GM19468 (cell line): ENCODE results near the gene GP5.

ENCODE experiments used
- ATAC-seq: cut with Tn5 transposase; IDR thresholded peaks from one replicate; pipeline ENCODE4 v1.9.1; 2021; ENCODE audit warnings: mild to moderate bottlenecking, moderate library complexity, moderate number of reproducible peaks; ENCODE audit not compliant: unreplicated experiment; ENCODE audit errors: extremely low read depth

Gene GP5, protein sequence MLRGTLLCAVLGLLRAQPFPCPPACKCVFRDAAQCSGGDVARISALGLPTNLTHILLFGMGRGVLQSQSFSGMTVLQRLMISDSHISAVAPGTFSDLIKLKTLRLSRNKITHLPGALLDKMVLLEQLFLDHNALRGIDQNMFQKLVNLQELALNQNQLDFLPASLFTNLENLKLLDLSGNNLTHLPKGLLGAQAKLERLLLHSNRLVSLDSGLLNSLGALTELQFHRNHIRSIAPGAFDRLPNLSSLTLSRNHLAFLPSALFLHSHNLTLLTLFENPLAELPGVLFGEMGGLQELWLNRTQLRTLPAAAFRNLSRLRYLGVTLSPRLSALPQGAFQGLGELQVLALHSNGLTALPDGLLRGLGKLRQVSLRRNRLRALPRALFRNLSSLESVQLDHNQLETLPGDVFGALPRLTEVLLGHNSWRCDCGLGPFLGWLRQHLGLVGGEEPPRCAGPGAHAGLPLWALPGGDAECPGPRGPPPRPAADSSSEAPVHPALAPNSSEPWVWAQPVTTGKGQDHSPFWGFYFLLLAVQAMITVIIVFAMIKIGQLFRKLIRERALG

GRCh38 chr3:194399166-194399565 is at the start of gene GP5:
TSS of gene GP5 (minus strand) at chr3:194399266. CDS start at chr3:194398282, 984 bp downstream.
- no peak for ATAC-seq

GRCh38 chr3:194447657-194448056 is 48.6 kb upstream of the GP5 start:
- ATAC-seq: no peak

DNA sequence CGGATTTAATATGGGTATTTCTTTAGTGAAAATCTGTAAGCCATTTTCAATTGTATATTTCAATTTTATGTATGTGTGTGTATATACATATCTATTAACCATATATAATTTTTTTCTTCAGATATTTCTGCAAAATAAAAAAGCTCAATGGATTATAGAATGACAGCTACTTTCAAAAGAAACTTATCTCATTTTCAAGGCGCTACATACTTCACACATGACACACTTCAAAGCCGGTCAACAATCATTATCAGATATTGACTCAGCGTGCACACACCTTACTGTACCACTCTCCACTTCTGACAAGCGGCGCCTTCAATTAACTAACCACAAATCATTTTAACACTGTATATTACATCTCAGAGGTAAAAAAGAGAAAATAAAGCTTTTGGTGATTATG is 48.1 kb upstream of the GP5 start:
- no peak for ATAC-seq

- no peak for ATAC-seq
Measured at GRCh38 chr3:194446754-194447153, 47.7 kb upstream of the GP5 start.

DNA sequence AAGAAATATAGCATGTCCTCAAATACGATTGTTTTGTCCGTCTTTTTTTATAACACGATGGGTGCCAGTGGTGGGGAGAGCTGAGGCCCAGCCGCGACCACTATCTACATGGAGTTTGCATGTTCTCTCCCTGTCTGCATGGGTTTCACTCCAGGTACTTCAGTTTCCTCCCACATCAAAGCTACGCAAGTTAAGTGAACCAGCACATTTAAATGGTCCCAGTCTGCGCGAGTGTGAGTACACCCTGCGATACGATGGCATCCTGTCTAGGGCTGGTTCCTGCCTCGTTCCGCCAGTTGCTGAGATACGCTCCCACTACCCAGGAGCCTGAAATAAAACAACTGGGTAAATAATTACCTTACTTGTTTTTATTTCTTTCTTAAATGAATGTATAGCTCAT is 47.1 kb upstream of the GP5 start:
- ATAC-seq: no peak

GRCh38 chr3:194443901-194444300 is 44.8 kb upstream of the GP5 start:
- no peak for ATAC-seq

DNA sequence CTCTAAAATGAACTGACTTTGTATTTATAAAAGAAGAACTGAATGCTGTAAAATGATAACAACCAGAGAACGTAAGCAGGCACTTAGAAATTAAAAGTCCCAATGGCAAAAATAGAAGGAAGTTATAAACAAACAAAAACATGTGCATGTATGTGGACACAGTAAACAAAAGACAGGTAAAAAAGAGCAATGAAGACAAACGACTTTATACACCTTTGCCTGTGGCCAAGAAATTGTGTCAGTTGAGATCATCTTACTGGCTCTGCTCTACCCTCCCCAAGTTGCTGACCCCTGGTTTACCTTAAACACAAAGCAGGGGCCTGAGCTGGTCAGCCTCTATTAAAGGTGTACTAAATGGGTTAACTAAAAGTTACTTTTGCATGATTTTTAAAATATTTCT is 41.7 kb upstream of the GP5 start:
- ATAC-seq: no peak

GRCh38 chr3:194439881-194440550 is 41.0 kb upstream of the GP5 start:
- ATAC-seq: no peak

DNA sequence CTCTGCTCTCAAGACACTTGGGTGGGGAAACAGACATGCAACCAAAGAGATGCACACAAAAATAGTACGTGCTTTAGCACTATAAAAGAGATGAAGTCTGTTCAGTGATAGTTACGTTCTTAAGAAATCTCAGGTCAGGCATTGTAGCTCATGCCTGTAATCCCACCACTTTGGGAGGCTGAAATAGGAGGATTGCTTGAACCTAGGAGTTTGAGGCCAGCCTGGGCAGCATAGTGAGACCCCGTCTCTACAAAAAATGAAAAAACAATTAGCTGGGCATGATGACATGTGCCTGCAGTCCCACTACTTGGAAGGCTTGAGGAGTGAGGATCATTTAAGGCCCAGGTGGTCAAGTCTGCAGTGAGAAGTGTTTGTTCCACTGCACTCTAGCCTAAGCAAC is 35.4 kb upstream of the GP5 start:
- no peak for ATAC-seq

- no peak for ATAC-seq
Measured at GRCh38 chr3:194431554-194431953, 32.5 kb upstream of the GP5 start.

GRCh38 chr3:194425399-194425798 is 26.3 kb upstream of the GP5 start:
- ATAC-seq: no peak

DNA sequence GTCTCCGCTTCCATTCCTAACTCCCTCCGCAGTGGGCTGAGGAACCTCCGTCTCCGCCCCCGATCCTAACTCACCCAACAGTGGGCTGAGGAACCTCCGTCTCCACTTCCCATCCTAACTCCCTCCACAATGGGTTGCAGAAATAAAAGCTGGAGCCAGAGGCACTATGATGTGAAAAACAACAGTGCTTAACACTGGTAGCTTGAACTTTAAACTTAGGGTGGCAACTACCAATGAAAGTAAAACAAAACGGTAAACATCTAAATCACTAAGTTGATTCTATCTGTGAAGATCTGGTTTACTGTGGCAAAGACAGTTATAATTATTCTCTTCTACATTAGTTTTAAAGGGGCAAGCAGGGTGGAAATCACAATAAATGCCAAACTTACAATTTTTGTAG is 25.9 kb upstream of the GP5 start:
- no peak for ATAC-seq

DNA sequence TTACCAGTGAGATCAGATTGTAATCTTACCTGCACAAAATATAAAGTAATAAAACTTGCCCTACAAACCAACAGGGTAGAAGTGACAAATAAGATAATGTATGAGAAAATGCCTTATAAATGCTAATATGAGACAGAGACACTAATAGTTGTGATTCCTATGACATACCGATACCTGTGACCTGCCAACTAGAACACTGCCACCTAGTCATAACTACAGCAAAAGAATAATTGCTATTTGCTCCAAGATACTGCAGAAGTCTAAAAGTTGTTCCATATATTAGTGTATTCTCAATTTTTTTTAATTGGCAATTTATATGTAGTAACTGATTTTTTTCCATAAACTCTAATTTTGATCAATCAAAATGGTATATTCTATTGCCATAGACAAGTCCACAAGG is 25.3 kb upstream of the GP5 start:
- ATAC-seq: no peak

- ATAC-seq: no peak
Measured at GRCh38 chr3:194423317-194423716, 24.3 kb upstream of the GP5 start.

- no peak for ATAC-seq
Measured at GRCh38 chr3:194422188-194422587, 23.1 kb upstream of the GP5 start.

DNA sequence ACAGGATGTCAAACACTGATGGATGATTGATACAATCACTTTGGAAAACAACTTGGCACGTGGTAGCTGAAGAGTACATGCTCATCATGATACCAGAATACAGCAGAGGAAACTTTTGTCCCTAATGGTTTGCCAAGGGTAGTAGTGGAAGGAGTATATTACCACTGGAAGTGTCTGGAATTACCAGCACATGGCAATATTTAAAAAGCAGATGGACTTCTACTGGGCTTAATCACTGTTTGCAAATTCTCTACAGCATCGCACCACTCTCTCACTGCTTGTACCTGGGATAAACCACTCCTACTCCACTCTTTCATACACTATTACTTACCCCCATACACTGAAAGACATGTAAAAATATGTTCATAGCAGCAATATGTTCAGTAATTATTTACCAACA is 19.6 kb upstream of the GP5 start:
- ATAC-seq: no peak

DNA sequence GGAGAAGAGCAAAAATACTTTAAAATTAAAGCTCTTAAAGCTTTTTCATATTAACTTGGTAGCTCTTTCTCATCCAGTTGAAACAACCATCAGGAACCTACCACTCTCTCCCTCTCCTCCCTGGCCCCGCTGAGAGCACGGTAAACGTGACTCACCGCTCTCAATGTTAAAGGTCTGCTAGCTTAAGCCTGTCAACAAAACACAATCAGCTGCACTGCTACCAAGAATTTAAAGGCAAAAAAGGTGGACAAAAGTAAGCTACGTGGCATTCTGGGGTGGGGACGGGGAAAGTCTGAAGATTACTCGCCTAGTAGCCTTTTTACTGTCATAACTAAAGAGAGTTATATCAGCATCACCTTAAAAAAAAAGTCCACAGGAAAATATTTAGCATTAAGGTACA is 8.4 kb upstream of the GP5 start:
- no peak for ATAC-seq

GRCh38 chr3:194405766-194406165 is 6.7 kb upstream of the GP5 start:
- no peak for ATAC-seq

GRCh38 chr3:194404365-194405140 is 5.5 kb upstream of the GP5 start:
- no peak for ATAC-seq

GRCh38 chr3:194401868-194402329 is 2.8 kb upstream of the GP5 start:
- no peak for ATAC-seq

DNA sequence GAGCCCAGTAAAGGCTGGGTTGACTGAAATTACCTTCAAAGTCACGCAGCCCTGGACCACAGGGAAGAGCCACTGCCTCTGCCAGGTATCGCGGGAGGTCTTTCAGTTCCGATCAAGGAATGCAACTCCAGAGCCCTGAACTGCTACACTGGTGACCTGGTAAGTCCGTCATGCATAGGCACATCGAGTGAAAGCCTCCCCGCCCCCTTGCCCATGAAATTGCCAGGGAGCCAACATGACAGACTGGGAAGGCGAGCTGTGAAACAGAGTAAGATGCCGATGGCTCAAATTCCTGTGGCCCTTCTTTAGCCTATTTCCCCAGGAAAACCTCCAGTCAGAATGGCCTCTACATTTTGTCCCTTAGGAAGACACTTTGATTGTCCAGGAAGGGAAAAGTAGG is 2.3 kb upstream of the GP5 start:
- no peak for ATAC-seq
